B cell (primary cell): ENCODE results near the gene TPGS2. TPM values are rescaled to one million over a fixed set of nuclear protein-coding genes. Genes with fewer than 3 reads are reported as not detected.

Experiments used
- ATAC-seq: fragments of 200-7000 bp; cut with Tn5 transposase; one replicate; pipeline ENCODE4 v1.10.0; 2021; ENCODE audit warnings: low read depth, mild to moderate bottlenecking, moderate number of reproducible peaks, moderate library complexity
- CTCF ChIA-PET: fragments of 350-600 bp; sonication (Branson Sonifier 250); formaldehyde crosslinking; loops from one replicate; lab custom pipeline; 2021; ENCODE audit warnings: antibody characterized with exemption, inconsistent platforms; lab: Charles Lee
- POLR2A ChIA-PET: fragments of 350-600 bp; sonication (Branson Sonifier 250); formaldehyde crosslinking; loops from one replicate; lab custom pipeline; 2021; ENCODE audit warnings: antibody characterized with exemption; lab: Charles Lee
- DNase-seq: peaks from one replicate; pipeline ENCODE4 v3.0.0; 2013
- H2AFZ ChIP-seq: 2 replicates; pipeline ENCODE4 v1.6.1; 2012; ENCODE audit warnings: mild to moderate bottlenecking, low read depth, low read length; ENCODE audit not compliant: insufficient read depth, poor library complexity, severe bottlenecking
- H3K27ac ChIP-seq, 2 donors: 1 replicate in 1 of 2; 2 replicates in 1 of 2; pipeline ENCODE4 v1.5.1; 2012 to 2013; ENCODE audit warnings: low read length in 2 of 2, mild to moderate bottlenecking in 2 of 2, moderate library complexity in 1 of 2
- H3K27me3 ChIP-seq, 4 experiments: fragments of 200-600 bp in 1 of 4; sonication (generic) in 1 of 4; replicated peaks in 1 of 4; 1 replicate in 2 of 4; 2 replicates in 2 of 4; pipeline versions ENCODE4 v1.6.1 to v1.7.0; 2013 to 2016; ENCODE audit warnings: low read length in 3 of 4, mild to moderate bottlenecking in 2 of 4, mixed read lengths in 1 of 4, moderate library complexity in 1 of 4; ENCODE audit not compliant: insufficient read depth in 4 of 4, control insufficient read depth in 3 of 4; ENCODE audit errors: control extremely low read depth in 1 of 4
- H3K36me3 ChIP-seq, 2 experiments: replicated peaks in 1 of 2; 1 replicate in 1 of 2; 2 replicates in 1 of 2; pipeline versions ENCODE4 v1.6.1 to v1.7.1; 2013; ENCODE audit warnings: low read length in 1 of 2; ENCODE audit not compliant: insufficient read depth in 2 of 2, control insufficient read depth in 1 of 2; ENCODE audit errors: control extremely low read depth in 1 of 2, extremely low read depth in 1 of 2
- H3K4me1 ChIP-seq, 2 donors: fragments of 200-600 bp in 1 of 2; sonication (generic) in 1 of 2; 1 replicate in 1 of 2; 2 replicates in 1 of 2; pipeline versions ENCODE4 v1.5.1 to v1.6.1; 2013 to 2017; ENCODE audit warnings: low read length in 2 of 2; ENCODE audit not compliant: control insufficient read depth in 2 of 2, insufficient read depth in 2 of 2
- H3K4me2 ChIP-seq: replicated peaks from 2 replicates; pipeline ENCODE3; 2012; ENCODE audit warnings: mild to moderate bottlenecking, low read depth, low read length; ENCODE audit not compliant: poor library complexity, severe bottlenecking
- H3K4me3 ChIP-seq, 5 experiments: fragments of 200-600 bp in 1 of 5; sonication (generic) in 1 of 5; 1 replicate in 3 of 5; 2 replicates in 2 of 5; pipeline versions ENCODE4 v1.5.1 to v1.7.0; 2011 to 2016; ENCODE audit warnings: low read length in 4 of 5, mild to moderate bottlenecking in 4 of 5, low read depth in 2 of 5, control low read depth in 1 of 5, moderate library complexity in 1 of 5; ENCODE audit not compliant: insufficient read depth in 1 of 5; ENCODE audit errors: control extremely low read depth in 1 of 5, extremely low read depth in 1 of 5
- H3K79me2 ChIP-seq: fragments of 200-600 bp; sonication (generic); one replicate; pipeline ENCODE4 v1.6.0; 2016; ENCODE audit warnings: low read length; ENCODE audit not compliant: control insufficient read depth, insufficient read depth
- H3K9ac ChIP-seq: fragments of 200-600 bp; sonication (generic); 2 replicates; pipeline ENCODE4 v1.6.1; 2017; ENCODE audit warnings: mild to moderate bottlenecking, low read length, moderate library complexity
- H3K9me3 ChIP-seq, 3 donors: one replicate each; pipeline versions ENCODE4 v1.6.1 to v1.7.1; 2013; ENCODE audit warnings: low read length in 2 of 3; ENCODE audit not compliant: control insufficient read depth in 2 of 3, insufficient read depth in 1 of 3; ENCODE audit errors: control extremely low read depth in 1 of 3
- H4K20me1 ChIP-seq: 2 replicates; pipeline ENCODE4 v1.6.0; 2012; ENCODE audit warnings: mild to moderate bottlenecking, low read length; ENCODE audit not compliant: insufficient read depth, control insufficient read depth, poor library complexity, severe bottlenecking
- H3K27ac Mint-ChIP-seq: one replicate; pipeline ENCODE4 v1.8.0; 2021; ENCODE audit warnings: mixed read lengths
- H3K27me3 Mint-ChIP-seq: one replicate; pipeline ENCODE4 v1.8.0; 2021; ENCODE audit warnings: mixed read lengths
- H3K4me1 Mint-ChIP-seq: one replicate; pipeline ENCODE4 v1.8.0; 2021; ENCODE audit warnings: mixed read lengths
- H3K4me3 Mint-ChIP-seq: one replicate; pipeline ENCODE4 v1.8.0; 2021; ENCODE audit warnings: mixed read lengths
- H3K9me3 Mint-ChIP-seq: one replicate; pipeline ENCODE4 v1.8.0; 2022; ENCODE audit warnings: mixed read lengths; ENCODE audit not compliant: insufficient read depth
- EZH2 ChIP-seq: IDR thresholded peaks from 2 replicates; pipeline ENCODE4 v1.6.1; 2012; ENCODE audit warnings: borderline replicate concordance, low read depth, mild to moderate bottlenecking, moderate library complexity, low read length; ENCODE audit not compliant: insufficient read depth, poor library complexity, severe bottlenecking
- WGBS: methylation state at CpG from one replicate; pipeline ENCODE4 v1.1.5; 2013; ENCODE audit warnings: missing lambda C conversion rate; ENCODE audit not compliant: insufficient coverage; 5-methylcytosine and 5-hydroxymethylcytosine counted together
- intact Hi-C: fragments of 100-400 bp; cut with micrococcal nuclease; formaldehyde crosslinking; loops from one replicate; pipeline ENCODE4 v1.10.0; 2022
- polyA plus RNA-seq: library from polyadenylated mRNA; depleted of rRNA; stranded (reverse); fragments of >200 nt; gene quantifications from 2 replicates; pipeline ENCODE4 v1.2.3, GENCODE V29; 2012
- total RNA-seq, 2 donors: library from RNA; stranded (reverse); fragments of 120-200 nt in 1 of 2; gene quantifications; 1 replicate in 1 of 2; 2 replicates in 1 of 2; pipeline versions ENCODE4 v1.2.3 to v1.2.4, GENCODE V29; 2013 to 2022
- TF ChIP-seq, protein P1 (sequence below): fragments of 200-600 bp; IDR thresholded peaks from one replicate; pipeline ENCODE4 v1.8.0; 2022; ENCODE audit warnings: antibody characterized with exemption, mild to moderate bottlenecking

TPGS2 gene
- total and polyA plus RNA-seq, 2 donors (not counting 1 experiment from before 2014, with no cell fraction given) = 45.2 to 50.9 TPM

DNA sequence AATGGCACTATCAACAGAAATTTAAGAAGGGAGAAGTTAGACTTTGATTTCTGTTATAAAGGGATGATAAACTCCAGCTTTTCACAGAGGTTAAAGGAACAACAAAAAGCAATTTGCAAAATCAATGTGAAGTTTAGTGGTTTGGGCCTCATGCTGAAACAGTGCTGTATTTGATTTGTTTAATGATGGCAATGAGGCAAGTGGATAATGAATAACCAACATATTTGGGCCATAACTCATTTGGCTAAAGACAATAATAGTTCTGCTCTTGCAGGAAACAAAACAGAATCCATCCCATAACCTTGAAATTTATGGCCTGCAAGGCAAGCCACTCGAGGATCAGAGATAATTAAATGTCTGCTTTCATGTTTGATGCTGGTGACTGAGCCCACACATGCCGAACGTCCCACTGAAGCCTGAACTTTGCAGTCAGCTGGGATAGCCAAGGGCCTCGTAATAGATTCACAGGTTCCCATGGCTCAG is 56.5 kb downstream of the TPGS2 start:
- TF ChIP-seq, protein P1, sequence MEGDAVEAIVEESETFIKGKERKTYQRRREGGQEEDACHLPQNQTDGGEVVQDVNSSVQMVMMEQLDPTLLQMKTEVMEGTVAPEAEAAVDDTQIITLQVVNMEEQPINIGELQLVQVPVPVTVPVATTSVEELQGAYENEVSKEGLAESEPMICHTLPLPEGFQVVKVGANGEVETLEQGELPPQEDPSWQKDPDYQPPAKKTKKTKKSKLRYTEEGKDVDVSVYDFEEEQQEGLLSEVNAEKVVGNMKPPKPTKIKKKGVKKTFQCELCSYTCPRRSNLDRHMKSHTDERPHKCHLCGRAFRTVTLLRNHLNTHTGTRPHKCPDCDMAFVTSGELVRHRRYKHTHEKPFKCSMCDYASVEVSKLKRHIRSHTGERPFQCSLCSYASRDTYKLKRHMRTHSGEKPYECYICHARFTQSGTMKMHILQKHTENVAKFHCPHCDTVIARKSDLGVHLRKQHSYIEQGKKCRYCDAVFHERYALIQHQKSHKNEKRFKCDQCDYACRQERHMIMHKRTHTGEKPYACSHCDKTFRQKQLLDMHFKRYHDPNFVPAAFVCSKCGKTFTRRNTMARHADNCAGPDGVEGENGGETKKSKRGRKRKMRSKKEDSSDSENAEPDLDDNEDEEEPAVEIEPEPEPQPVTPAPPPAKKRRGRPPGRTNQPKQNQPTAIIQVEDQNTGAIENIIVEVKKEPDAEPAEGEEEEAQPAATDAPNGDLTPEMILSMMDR = no peak
- no peak for TF ChIP-seq EZH2
- H3K4me1 Mint-ChIP-seq = peaks cover 10% of the 10 kb centered on the region
- no peak overlapping the region for H2AFZ ChIP-seq
- no peak overlapping the region for H3K4me3 Mint-ChIP-seq
- H3K4me3 ChIP-seq = no peak overlapping the region
- H3K4me2 ChIP-seq = no peak overlapping the region
- H3K27ac Mint-ChIP-seq = no peak overlapping the region
- no peak for ATAC-seq
- WGBS = 87% methylated on average over 4 of the region's 4 CpGs
- no peaks in the 10 kb centered on the region for H3K79me2 ChIP-seq
- DNase-seq = no peak
- no peak overlapping the region for H3K27ac ChIP-seq
- CTCF ChIA-PET = no interaction called here
- no peak overlapping the region for H3K9ac ChIP-seq
- H3K4me1 ChIP-seq = peaks cover 6 to 8% of the 10 kb centered on the region in 2 donors
- no peaks in the 10 kb centered on the region for H4K20me1 ChIP-seq
- H3K27me3 Mint-ChIP-seq = no peaks in the 10 kb centered on the region
- no peaks in the 10 kb centered on the region for H3K27me3 ChIP-seq
- H3K36me3 ChIP-seq = no peaks in the 10 kb centered on the region
- POLR2A ChIA-PET = no interaction called here
- intact Hi-C loops = no loop called here
- H3K9me3 Mint-ChIP-seq = no peaks in the 10 kb centered on the region
- peaks cover 0 to 11% (median 0%) of the 10 kb centered on the region in 3 donors for H3K9me3 ChIP-seq

DNA sequence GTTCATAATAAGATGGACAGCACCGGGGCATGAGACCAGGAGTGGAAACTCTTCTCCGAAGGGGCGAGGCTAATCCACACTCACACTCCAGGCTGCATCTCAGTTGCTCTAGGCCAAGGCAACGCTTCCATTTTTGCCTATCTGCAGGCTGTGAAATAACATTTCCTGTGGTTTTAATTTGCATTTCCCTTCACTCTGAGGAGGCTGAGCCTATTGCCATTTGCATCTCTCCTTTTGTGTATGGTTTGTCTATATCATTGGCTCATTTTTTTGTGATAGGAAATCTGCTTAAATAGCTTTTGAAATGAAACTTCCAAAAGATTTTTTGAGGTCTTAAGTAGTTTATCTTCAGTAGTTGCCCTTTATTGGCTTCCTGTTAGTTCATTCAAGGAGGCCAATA is 57.6 kb downstream of the TPGS2 start:
- Mint-ChIP-seq H3K27me3 (no peaks in the 10 kb centered on the region), H3K4me3 (no peak overlapping the region), H3K4me1 (peaks cover 10% of the 10 kb centered on the region), H3K9me3 (no peaks in the 10 kb centered on the region), H3K27ac (no peak overlapping the region)
- no peak for DNase-seq
- no peak for TF ChIP-seq EZH2
- TF ChIP-seq, protein P1 = no peak
- H3K27ac ChIP-seq = no peak overlapping the region
- H3K27me3 ChIP-seq = no peaks in the 10 kb centered on the region
- no peaks in the 10 kb centered on the region for H4K20me1 ChIP-seq
- POLR2A ChIA-PET = no interaction called here
- H3K4me2 ChIP-seq = no peak overlapping the region
- ATAC-seq = no peak
- H3K36me3 ChIP-seq = no peaks in the 10 kb centered on the region
- intact Hi-C loops = no loop called here
- H3K9ac ChIP-seq = no peak overlapping the region
- 58% methylated on average over 2 of the region's 4 CpGs for WGBS
- H3K79me2 ChIP-seq = no peaks in the 10 kb centered on the region
- CTCF ChIA-PET = no interaction called here
- H2AFZ ChIP-seq = no peak overlapping the region
- peaks cover 6 to 8% of the 10 kb centered on the region in 2 donors for H3K4me1 ChIP-seq
- no peak overlapping the region for H3K4me3 ChIP-seq
- peaks cover 0 to 11% (median 0%) of the 10 kb centered on the region in 3 donors for H3K9me3 ChIP-seq
